Measurements from ENCODE around the gene FRMD4B.

DNA sequence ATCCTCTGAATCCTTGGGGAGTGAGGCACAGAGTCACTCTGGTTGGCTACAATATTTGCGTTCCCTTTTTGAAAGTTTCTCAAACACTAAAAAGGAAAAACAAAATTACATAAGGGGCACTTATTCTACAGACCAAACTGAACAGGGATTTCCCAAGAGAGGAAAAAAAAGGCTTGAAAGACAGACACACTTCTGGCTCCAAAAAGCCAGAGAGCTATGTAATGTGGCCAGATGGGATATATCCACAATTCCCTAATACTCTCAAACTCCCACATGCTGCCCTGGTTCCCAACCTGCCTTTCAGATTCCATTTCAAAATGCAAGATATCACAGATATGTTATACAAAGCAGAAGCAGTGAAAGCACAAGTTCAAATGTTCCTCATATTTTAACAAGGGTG is 1.6 kb downstream of the FRMD4B start:
- TF ChIP-seq, protein P1, sequence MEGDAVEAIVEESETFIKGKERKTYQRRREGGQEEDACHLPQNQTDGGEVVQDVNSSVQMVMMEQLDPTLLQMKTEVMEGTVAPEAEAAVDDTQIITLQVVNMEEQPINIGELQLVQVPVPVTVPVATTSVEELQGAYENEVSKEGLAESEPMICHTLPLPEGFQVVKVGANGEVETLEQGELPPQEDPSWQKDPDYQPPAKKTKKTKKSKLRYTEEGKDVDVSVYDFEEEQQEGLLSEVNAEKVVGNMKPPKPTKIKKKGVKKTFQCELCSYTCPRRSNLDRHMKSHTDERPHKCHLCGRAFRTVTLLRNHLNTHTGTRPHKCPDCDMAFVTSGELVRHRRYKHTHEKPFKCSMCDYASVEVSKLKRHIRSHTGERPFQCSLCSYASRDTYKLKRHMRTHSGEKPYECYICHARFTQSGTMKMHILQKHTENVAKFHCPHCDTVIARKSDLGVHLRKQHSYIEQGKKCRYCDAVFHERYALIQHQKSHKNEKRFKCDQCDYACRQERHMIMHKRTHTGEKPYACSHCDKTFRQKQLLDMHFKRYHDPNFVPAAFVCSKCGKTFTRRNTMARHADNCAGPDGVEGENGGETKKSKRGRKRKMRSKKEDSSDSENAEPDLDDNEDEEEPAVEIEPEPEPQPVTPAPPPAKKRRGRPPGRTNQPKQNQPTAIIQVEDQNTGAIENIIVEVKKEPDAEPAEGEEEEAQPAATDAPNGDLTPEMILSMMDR (IDR thresholded peaks at IDR 0.05): no peak
- no peak for TF ChIP-seq POLR2A (IDR thresholded peaks at IDR 0.05)

All from lower leg skin (tissue), 3 donors.